Left lung (tissue), 10 donors: ENCODE measurements around the gene ANKRD62. TPM values are rescaled to one million over a fixed set of nuclear protein-coding genes. Genes with fewer than 3 reads are reported as not detected.

Experiments used
- ATAC-seq: fragments of 200-7000 bp; cut with Tn5 transposase; one replicate; pipeline ENCODE4 v1.9.1; 2020; ENCODE audit warnings: moderate library complexity
- DNase-seq, 4 donors: peaks; one replicate each; pipeline ENCODE4 v3.0.0-alpha.2; 2013 to 2020
- H3K27ac ChIP-seq, 2 donors: fragments of 200-600 bp; sonication (generic) in 1 of 2; one replicate each; pipeline versions ENCODE4 v1.5.0 to v1.8.0; 2020 to 2021
- H3K27me3 ChIP-seq, 2 donors: fragments of 200-600 bp; sonication (generic) in 1 of 2; one replicate each; pipeline versions ENCODE4 v1.5.0 to v1.8.0; 2020 to 2021
- H3K36me3 ChIP-seq, 2 donors: fragments of 200-600 bp; sonication (generic) in 1 of 2; one replicate each; pipeline versions ENCODE4 v1.5.0 to v1.8.0; 2020 to 2021
- H3K4me1 ChIP-seq, 2 donors: fragments of 200-600 bp; one replicate each; pipeline ENCODE4 v1.8.0; 2021
- H3K4me3 ChIP-seq, 2 donors: fragments of 200-600 bp; sonication (generic) in 1 of 2; one replicate each; pipeline versions ENCODE4 v1.5.0 to v1.8.0; 2020 to 2021; ENCODE audit warnings: mild to moderate bottlenecking in 1 of 2
- H3K9me3 ChIP-seq, 2 donors: fragments of 200-600 bp; sonication (generic) in 1 of 2; one replicate each; pipeline versions ENCODE4 v1.5.0 to v1.8.0; 2020 to 2021
- CTCF ChIP-seq, 2 donors: fragments of 200-600 bp; sonication (generic) in 1 of 2; IDR thresholded peaks; one replicate each; pipeline versions ENCODE4 v1.5.0 to v1.8.0; 2021; ENCODE audit warnings: antibody characterized with exemption in 2 of 2
- intact Hi-C, 2 donors: fragments of 100-400 bp; cut with DNase I; formaldehyde crosslinking; loops; one replicate each; pipeline versions ENCODE4 v1.11.2 to v1.14.2; 2022
- polyA plus RNA-seq, 6 donors: library from polyadenylated mRNA; unstranded; fragments of 120-200 nt; gene quantifications; one replicate each; pipeline ENCODE4 v1.2.1, GENCODE V29; 2013; ENCODE audit not compliant: insufficient read length in 6 of 6
- total RNA-seq, 2 donors: library from RNA; stranded (reverse); fragmentation: NEBNext Ultra II Directional; extraction: Animal tissue kit (Norgen Biotek cat#: 25700); gene quantifications; one replicate each; pipeline ENCODE4 v1.2.1, GENCODE V29; 2021
- donor health status: DM: no; HTN: yes; CAD: no.
- donor health status: DM: no; HTN: no; CAD: no.

ANKRD62 gene
- total and polyA plus RNA-seq, 8 donors, result 0.06 to 0.20 (median 0.09) TPM; not detected in 2

- no peak overlapping the region for H3K4me3 ChIP-seq
- H3K27me3 ChIP-seq, result no peaks in the 10 kb centered on the region
- ATAC-seq (no peak), DNase-seq (peak in 1 of 4 donors; percentile 62)
- TF ChIP-seq CTCF (IDR thresholded peaks at IDR 0.05), result no peak
- H3K4me1 ChIP-seq, result no peaks in the 10 kb centered on the region
- no peaks in the 10 kb centered on the region for H3K36me3 ChIP-seq
- H3K27ac ChIP-seq, result no peak overlapping the region
- intact Hi-C loops, result no loop called here
- no peaks in the 10 kb centered on the region for H3K9me3 ChIP-seq
These were observed 5.5 kb upstream of the ANKRD62 start for GRCh38 chr18:12088096-12088495.

GRCh38 chr18:12088731-12089375, 4.8 kb upstream of the ANKRD62 start:
- Histone ChIP-seq H3K9me3 (no peaks in the 10 kb centered on the region), H3K4me3 (no peak overlapping the region)

GRCh38 chr18:12091538-12092141, 2.0 kb upstream of the ANKRD62 start:
- Histone ChIP-seq H3K36me3 (no peaks in the 10 kb centered on the region), H3K4me3 (no peak overlapping the region), H3K4me1 (no peaks in the 10 kb centered on the region), H3K27ac (no peak overlapping the region), H3K9me3 (no peaks in the 10 kb centered on the region), H3K27me3 (no peaks in the 10 kb centered on the region)
- ATAC-seq, result no peak
- intact Hi-C loops, result no loop called here
- peak in 1 of 4 donors; percentile 76 for DNase-seq
- TF ChIP-seq CTCF (IDR thresholded peaks at IDR 0.05), result no peak

More at GRCh38 chr18:12088731-12089375, 4.8 kb upstream of the ANKRD62 start:
- TF ChIP-seq CTCF (IDR thresholded peaks at IDR 0.05), result no peak
- H3K4me1 ChIP-seq, result no peaks in the 10 kb centered on the region
- H3K36me3 ChIP-seq, result no peaks in the 10 kb centered on the region
- DNase-seq, result no peak
- H3K27me3 ChIP-seq, result no peaks in the 10 kb centered on the region
- intact Hi-C loops, result no loop called here
- ATAC-seq, result no peak
- H3K27ac ChIP-seq, result no peak overlapping the region

- ATAC-seq (peak; percentile 79), DNase-seq (peak in 2 of 4 donors; percentile 19 to 63)
- no peaks in the 10 kb centered on the region for H3K4me1 ChIP-seq
- intact Hi-C loops, result no loop called here
- no peak overlapping the region for H3K4me3 ChIP-seq
- H3K27me3 ChIP-seq, result no peaks in the 10 kb centered on the region
- no peaks in the 10 kb centered on the region for H3K9me3 ChIP-seq
- H3K36me3 ChIP-seq, result no peaks in the 10 kb centered on the region
- no peak overlapping the region for H3K27ac ChIP-seq
- no peak for TF ChIP-seq CTCF (IDR thresholded peaks at IDR 0.05)
These were observed 1.0 kb upstream of the ANKRD62 start for GRCh38 chr18:12092398-12093229.

GRCh38 chr18:12098374-12098773, 4.7 kb downstream of the ANKRD62 start:
- no peaks in the 10 kb centered on the region for H3K36me3 ChIP-seq
- H3K27ac ChIP-seq, result no peak overlapping the region
- H3K4me1 ChIP-seq, result no peaks in the 10 kb centered on the region
- DNase-seq (no peak), ATAC-seq (no peak)
- TF ChIP-seq CTCF (IDR thresholded peaks at IDR 0.05), result no peak
- H3K27me3 ChIP-seq, result no peaks in the 10 kb centered on the region
- no peaks in the 10 kb centered on the region for H3K9me3 ChIP-seq
- intact Hi-C loops, result no loop called here
- H3K4me3 ChIP-seq, result no peak overlapping the region
